GM19468 (cell line): Measurements from ENCODE around the gene CHCHD6.

ENCODE experiments used
- ATAC-seq: cut with Tn5 transposase; IDR thresholded peaks from one replicate; pipeline ENCODE4 v1.9.1; 2021; ENCODE audit warnings: mild to moderate bottlenecking, moderate library complexity, moderate number of reproducible peaks; ENCODE audit not compliant: unreplicated experiment; ENCODE audit errors: extremely low read depth

The CHCHD6 gene, protein sequence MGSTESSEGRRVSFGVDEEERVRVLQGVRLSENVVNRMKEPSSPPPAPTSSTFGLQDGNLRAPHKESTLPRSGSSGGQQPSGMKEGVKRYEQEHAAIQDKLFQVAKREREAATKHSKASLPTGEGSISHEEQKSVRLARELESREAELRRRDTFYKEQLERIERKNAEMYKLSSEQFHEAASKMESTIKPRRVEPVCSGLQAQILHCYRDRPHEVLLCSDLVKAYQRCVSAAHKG

DNA sequence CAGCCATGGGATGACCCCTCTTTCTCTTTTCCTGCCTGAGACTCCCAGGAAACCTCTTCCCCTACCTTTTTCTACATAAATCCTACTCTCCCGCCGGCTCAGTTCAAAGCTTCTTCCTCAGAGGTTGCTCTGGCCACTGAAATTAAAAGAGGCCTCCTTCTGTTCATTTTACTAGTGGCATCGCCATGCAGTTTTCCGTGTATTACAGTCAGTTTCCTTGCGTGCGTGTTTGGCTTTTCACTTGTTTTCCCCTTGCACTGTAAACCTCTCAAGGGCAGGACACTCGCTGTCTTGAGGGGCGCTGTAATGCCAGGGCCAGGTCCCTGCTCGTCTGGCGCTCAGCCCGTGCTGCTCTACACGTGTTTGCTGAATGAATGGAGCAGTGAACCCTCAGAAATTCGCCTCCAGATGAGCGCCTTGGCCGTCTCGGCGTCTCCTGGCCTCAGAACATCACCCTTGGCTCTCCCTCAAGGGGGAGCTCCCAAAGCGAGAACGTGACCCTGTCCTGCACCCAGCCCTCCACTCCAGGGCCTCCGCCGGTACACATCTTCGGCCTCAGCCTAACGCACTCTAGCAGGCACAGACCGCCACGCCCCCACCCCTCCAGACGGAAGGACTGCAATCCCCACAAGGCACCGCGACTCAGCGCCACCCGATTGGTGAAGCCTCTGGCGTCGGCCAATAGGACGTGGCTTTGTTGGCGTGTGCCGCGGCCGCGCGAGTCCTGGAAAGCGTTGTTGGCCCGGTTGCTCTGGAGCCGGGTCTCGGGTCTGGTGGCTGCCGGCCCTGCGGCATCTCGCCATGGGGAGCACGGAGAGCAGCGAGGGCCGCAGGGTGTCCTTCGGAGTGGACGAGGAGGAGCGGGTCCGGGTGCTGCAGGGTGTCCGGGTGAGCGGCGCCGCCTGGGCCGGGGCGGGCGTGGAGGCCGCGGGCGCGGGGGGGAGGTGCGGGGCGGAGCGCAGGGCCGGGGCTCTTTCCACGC, at the start of gene CHCHD6:
Gene CHCHD6, plus strand, starts transcription at position 729 of the 982 bp plus-strand sequence. Its CDS starts 73 bp downstream, at position 802.
- peak; percentile 76 for ATAC-seq

GRCh38 chr3:126654571-126655383, 49.3 kb upstream of the CHCHD6 start, which contains the start of gene TXNRD3:
TXNRD3 (minus strand) TSS chr3:126655124.
- no peak for ATAC-seq

- no peak for ATAC-seq
Observed at GRCh38 chr3:126655887-126656286, 48.2 kb upstream of the CHCHD6 start.

GRCh38 chr3:126656371-126657134, 47.5 kb upstream of the CHCHD6 start:
- ATAC-seq, result no peak

GRCh38 chr3:126657901-126658300, 46.1 kb upstream of the CHCHD6 start:
- no peak for ATAC-seq

GRCh38 chr3:126658584-126658983, 45.5 kb upstream of the CHCHD6 start:
- ATAC-seq, result no peak

GRCh38 chr3:126659915-126660886, 43.8 kb upstream of the CHCHD6 start:
- ATAC-seq, result no peak

GRCh38 chr3:126661532-126662364, 42.3 kb upstream of the CHCHD6 start:
- ATAC-seq, result no peak

- ATAC-seq, result no peak
Observed at GRCh38 chr3:126663257-126663656, 40.8 kb upstream of the CHCHD6 start.

DNA sequence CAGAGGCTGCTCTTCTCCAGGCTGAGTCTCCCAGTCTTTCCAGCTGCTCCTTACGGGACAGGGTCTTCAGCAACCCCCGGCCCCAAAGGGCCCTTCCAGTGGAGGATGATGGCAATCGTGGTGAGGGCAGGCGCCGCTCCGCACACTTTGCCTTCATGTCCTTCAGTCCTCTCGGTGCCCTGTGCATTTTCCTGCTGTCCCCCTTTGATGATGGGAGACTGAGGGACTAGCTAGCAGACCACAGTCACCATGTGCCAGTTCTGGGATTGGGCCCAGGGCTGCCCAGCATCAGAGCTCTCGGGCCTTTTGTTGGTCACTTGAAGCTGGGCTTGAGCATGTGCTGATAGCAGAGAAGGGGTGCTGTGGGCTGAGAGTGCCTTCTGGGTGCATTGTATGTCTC, 40.3 kb upstream of the CHCHD6 start:
- no peak for ATAC-seq

- ATAC-seq, result no peak
Observed at GRCh38 chr3:126664591-126665214, 39.3 kb upstream of the CHCHD6 start.

- no peak for ATAC-seq
Observed at GRCh38 chr3:126665221-126665936, 38.7 kb upstream of the CHCHD6 start.

DNA sequence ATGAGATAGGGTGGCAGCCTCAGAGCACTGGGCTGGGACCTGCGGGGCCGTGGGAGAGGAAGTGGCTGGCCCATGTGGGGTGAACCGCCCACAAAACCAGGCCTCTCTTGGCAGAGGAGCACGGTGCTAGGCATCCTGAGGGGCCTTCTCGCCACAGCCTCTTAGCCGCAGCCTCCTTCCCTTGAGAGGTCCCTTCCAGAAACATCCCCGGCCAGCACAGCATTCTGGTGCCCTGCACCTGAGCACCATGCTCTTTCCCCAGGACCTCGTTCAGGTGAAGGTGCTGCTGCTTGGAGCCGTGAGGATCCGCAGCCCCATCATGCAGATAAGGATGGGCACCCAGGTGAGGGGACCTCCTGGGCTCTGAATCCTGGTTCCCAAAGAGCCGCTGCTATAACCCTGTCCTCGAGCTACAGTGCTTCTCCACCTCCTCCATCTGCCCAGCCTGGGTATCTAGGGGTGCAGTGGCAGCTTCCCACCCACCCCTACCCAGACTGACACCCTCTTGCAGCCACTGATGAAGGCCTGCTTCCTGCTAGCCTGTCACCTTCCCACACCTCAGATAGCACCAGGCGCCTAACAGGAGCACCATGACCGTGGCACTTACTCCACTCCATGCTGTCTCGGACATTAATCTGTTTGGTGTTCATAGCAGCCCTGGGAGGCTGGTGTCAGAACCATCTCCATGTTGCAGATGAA, 37.9 kb upstream of the CHCHD6 start:
- ATAC-seq, result no peak

DNA sequence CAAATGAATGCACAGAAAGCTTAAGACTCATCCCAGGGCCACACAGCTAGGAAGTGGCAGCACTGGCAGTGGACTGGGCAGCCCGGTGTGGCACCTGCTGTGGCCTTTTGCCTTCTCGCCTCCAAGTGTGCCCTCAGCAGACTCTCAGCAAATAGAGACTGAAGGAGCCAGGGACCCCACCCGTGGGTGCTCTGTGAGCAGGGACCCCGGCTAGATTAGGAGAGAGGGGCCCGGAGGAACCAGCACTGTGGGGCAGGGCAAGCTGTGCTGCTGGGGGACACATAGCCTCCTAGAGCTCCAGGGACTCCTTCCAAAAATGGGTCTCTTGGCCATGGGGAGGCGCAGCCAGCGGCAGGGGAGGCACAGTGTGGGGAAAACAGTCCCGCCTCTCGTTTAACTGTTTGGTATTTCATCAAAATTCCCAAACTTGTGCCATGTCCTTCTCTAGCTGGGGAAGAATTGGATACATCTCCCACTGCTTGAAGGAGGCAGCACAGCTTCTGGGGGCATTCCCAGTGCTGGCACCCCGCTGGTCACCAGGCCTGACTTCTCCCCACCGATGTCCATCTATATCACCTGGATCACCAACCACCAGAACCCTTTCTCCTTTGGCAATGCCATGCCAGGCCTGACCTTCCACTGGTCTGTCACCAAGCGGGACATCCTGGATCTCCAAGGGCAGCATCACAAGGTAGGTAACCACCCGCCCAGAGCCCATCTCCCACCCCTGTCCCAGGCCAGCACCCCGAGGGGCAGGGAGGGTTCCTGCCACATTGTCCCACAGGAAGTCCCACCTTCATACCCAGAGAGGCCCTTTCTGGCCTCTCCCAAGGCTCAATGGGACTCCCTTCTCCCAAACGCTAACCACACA, 37.1 kb upstream of the CHCHD6 start:
- ATAC-seq, result no peak
